Measurements from ENCODE around the gene MAGI2.
"Not testable (repeated sequence)": the region's sequence is repeated elsewhere in the genome, so short reads cannot be mapped to it uniquely, and the experiment has no call there.

Gene MAGI2

DNA sequence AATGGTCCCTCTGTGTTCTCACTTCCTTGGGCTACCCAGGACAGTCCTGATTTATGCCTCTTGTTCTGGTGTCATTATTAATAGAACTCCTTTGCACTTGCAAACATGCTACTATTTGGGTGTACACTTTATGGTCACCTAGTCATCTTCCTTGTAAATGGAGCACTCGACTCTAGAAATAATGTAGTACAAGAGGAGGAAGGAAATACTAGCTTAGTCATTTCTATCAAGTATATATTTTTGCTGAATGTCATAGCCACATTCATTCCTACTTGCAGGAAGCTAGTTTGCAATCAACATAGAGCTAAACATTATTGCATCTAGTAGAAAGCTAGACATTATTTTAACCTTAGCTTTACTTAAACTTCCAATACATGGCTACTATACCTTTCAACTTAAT, 335.3 kb downstream of the MAGI2 start:
- no peak for DNase-seq (ENCODE audit: low read depth)
- no peak overlapping the region for H3K4me3 ChIP-seq (ENCODE audit: low read depth, low read length)

DNA sequence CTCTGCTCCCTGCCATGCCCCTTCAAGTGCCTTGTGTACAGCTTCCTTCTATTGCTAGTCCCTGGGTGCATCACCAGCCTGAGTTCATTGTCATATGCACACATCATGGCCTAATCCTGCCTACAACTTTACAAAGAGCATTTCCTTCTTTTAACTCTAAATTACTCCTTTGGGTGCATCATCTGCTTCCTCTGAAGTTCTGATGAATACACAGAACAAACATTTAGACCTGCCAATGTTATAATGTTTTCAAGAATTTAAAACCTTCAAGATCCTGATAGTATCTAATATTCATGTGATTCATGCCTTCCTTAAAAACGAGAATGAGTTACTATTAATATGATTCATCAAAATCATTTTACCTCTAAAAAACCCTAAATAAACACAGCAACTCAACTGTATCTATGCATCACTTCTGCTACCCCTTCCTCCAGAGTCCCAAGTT, 357.1 kb downstream of the MAGI2 start:
- no peak overlapping the region for H3K4me3 ChIP-seq (ENCODE audit: low read depth, low read length)
- DNase-seq (ENCODE audit: low read depth): no peak

GRCh38 chr7:79093421-79093820, 360.0 kb downstream of the MAGI2 start:
- H3K4me3 ChIP-seq (ENCODE audit: low read depth, low read length): no peak overlapping the region
- no peak for DNase-seq (ENCODE audit: low read depth)

DNA sequence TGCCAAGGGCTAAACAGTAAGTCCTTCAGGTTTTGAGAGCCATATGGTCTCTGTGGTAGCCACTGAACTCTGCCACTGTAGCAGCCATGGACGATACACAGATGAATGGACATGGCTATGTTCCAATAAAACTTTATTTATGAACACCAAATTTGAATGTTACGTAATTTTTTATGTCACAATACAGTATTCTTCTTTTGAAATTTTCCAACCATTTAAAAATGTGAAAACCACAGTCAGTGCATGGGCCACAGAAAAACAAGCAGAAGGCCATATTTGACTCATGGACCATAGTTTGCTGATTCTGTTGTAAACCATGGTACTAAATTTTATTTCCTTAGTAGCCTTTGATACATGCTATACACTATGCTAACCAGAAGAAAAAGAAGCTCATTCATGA, 361.8 kb downstream of the MAGI2 start:
- no peak overlapping the region for H3K4me3 ChIP-seq (ENCODE audit: low read depth, low read length)
- no peak for DNase-seq (ENCODE audit: low read depth)

DNA sequence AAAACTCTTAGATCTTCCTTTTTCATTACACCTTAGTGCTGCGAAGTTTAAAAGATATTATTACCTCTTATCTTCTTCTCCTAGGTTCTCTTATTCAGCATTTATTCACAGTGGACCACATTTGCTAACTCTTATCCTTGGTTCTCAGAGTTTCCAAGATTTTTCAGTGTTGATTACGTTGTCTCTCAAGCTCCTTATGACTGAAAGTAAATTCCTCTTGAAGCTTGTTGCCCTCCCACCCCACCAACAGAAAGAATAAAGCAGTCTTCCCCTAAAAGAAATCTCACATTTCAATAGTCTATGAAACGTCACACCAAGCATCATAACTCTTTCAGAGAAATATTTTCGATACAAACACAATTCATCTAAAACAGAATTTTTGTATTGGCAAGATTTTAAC, 362.5 kb downstream of the MAGI2 start:
- no peak overlapping the region for H3K4me3 ChIP-seq (ENCODE audit: low read depth, low read length)
- no peak for DNase-seq (ENCODE audit: low read depth)

DNA sequence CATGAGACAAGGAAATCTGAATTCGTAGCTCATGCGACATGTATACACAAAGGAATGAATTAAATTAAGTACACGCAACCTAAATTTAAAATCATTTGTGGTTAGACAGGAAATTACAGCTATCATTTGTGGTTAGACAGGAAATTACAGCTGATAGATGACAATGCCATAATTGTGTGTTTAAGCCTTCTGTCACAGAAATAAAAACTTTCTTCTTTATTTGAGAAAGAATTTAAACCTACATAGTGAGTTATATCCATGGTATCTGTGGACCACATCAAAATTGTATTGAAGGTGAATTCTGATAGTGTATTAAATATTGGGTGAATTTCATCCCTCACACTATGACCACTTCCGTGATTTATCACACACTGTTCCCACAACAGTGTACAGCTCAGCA, 362.9 kb downstream of the MAGI2 start:
- no peak for DNase-seq (ENCODE audit: low read depth)
- no peak overlapping the region for H3K4me3 ChIP-seq (ENCODE audit: low read depth, low read length)

GRCh38 chr7:79084423-79084822, 369.0 kb downstream of the MAGI2 start:
- no peak overlapping the region for H3K4me3 ChIP-seq (ENCODE audit: low read depth, low read length)
- no peak for DNase-seq (ENCODE audit: low read depth)

GRCh38 chr7:79079919-79080554, 373.4 kb downstream of the MAGI2 start:
- DNase-seq (ENCODE audit: low read depth): no peak
- no peak overlapping the region for H3K4me3 ChIP-seq (ENCODE audit: low read depth, low read length)

GRCh38 chr7:79078273-79078672, 375.2 kb downstream of the MAGI2 start:
- no peak overlapping the region for H3K4me3 ChIP-seq (ENCODE audit: low read depth, low read length)
- DNase-seq (ENCODE audit: low read depth): no peak

DNA sequence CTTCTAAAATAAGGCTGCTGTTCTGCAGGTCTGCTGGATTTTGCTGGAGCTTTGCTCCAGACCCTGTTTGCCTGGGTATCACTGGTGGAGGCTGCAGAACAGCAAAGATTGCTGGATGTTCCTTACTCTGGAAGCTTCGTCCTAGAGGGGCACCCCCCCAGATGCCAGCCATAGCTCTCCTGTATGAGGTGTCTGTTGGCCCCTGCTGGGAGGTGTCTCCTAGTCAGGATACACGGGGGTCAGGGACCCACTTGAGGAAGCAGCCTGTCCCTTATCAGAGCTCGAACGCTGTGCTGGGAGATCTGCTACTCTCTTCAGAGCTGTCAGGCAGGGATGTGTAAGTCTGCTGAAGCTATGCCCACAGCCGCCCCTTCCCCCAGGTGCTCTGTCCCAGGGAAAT, 382.3 kb downstream of the MAGI2 start:
- not testable (repeated sequence) for DNase-seq (ENCODE audit: low read depth); H3K4me3 ChIP-seq (ENCODE audit: low read depth, low read length)

DNA sequence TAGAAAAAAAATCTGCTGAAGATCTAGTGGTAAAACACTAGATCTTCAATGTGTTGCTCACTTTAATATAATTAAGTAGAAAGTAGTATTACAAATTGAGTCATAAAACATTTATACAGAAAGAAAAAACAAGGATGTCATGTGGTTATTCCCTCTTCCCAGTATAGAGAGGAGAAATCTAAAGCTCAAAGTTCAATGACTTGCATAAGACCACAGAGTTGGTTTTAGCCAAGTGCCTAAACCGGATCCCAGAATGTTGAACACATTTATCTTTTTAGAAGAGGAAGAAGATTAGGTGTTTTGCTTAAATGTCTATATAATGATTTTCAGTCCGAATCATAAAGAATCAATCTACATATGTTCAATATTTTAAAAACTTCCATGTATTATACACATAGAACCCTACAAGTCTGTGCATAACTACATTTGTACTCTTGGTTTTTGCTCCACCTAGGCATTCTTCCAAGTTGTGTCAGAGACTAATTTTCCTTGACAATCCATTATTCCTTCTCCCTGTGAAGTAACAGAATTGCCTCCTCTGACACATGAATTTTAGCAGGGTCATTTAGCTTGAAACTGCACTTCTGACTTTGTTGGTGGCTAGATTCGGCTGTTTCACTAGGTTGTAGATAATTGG, 389.2 kb downstream of the MAGI2 start:
- DNase-seq (ENCODE audit: low read depth): no peak
- H3K4me3 ChIP-seq (ENCODE audit: low read depth, low read length): no peak overlapping the region

- no peak overlapping the region for H3K4me3 ChIP-seq (ENCODE audit: low read depth, low read length)
- DNase-seq (ENCODE audit: low read depth): no peak
Measured at GRCh38 chr7:79063019-79063698, 390.3 kb downstream of the MAGI2 start.

DNA sequence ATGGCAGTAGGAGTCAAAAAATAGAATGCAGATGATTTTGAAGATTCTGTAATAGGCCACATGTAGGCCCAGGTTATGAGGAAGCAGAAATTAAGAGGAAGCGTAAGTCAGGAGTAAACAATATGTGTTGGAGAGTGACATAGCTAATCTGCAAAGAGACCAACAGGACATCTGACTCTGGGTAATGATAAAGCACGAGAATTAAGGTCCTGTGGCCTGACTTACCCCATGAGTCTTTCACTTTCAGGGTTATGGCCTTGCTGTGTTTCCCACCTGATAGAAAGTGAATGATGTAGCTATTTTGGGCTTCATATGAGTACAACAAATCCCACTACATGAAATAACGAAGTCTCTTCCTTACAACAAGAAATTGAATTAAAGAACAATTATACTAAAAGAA, 393.0 kb downstream of the MAGI2 start:
- DNase-seq (ENCODE audit: low read depth): no peak
- H3K4me3 ChIP-seq (ENCODE audit: low read depth, low read length): no peak overlapping the region

- DNase-seq (ENCODE audit: low read depth): no peak
- no peak overlapping the region for H3K4me3 ChIP-seq (ENCODE audit: low read depth, low read length)
Measured at GRCh38 chr7:79055722-79056415, 397.6 kb downstream of the MAGI2 start.

GRCh38 chr7:79051915-79052314, 401.6 kb downstream of the MAGI2 start:
- DNase-seq (ENCODE audit: low read depth): no peak

GRCh38 chr7:79050603-79051002, 402.9 kb downstream of the MAGI2 start:
- peak; percentile 19 for DNase-seq (ENCODE audit: low read depth)

More at GRCh38 chr7:79051915-79052314, 401.6 kb downstream of the MAGI2 start:
- no peak overlapping the region for H3K4me3 ChIP-seq (ENCODE audit: low read depth, low read length)

GRCh38 chr7:79046061-79046460, 407.4 kb downstream of the MAGI2 start:
- no peak overlapping the region for H3K4me3 ChIP-seq (ENCODE audit: low read depth, low read length)
- DNase-seq (ENCODE audit: low read depth): no peak

More at GRCh38 chr7:79050603-79051002, 402.9 kb downstream of the MAGI2 start:
- H3K4me3 ChIP-seq (ENCODE audit: low read depth, low read length): no peak overlapping the region

GRCh38 chr7:79037001-79037400, 416.5 kb downstream of the MAGI2 start:
- H3K4me3 ChIP-seq (ENCODE audit: low read depth, low read length): no peak overlapping the region
- DNase-seq (ENCODE audit: low read depth): no peak

DNA sequence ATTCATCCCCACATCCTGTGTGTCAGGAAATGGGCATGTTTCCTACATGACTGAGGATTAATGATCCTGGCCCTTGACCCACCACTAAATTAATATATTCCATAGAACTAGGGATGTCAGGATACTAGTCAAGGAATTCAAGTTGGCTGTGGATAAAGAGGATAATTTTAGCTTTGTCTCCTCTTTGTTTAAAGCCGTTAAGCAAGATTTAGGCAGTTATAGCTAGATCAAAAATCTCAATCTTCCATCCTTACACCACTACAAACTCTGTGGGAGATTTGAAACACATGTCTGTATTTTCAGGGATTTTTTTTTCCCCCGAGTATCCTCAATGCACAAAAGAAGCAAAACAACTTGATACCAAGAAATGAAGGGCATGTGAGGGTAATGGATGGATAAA, 417.1 kb downstream of the MAGI2 start:
- H3K4me3 ChIP-seq (ENCODE audit: low read depth, low read length): no peak overlapping the region
- no peak for DNase-seq (ENCODE audit: low read depth)

DNA sequence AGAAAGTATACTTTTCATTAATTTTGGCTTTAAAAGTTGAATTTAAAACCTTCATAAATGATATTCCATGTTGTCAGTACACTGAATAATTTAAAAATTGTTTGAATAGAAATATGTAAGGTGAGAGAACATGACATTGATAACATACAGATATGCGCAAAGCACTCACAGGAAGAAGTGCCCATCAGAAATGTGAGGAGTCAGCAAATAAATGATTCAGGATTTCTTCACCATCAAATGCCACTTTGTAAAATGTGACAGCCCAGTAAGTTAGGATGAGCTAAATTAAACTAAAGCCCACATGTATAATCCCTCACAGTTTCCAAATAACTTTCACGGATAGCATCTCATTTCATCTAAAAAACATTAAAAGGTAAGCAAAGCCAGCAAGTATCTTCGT, 417.6 kb downstream of the MAGI2 start:
- H3K4me3 ChIP-seq (ENCODE audit: low read depth, low read length): no peak overlapping the region
- DNase-seq (ENCODE audit: low read depth): no peak
